A549 (cell line): ENCODE results near the gene UBXN2A. TPM values are rescaled to one million over a fixed set of nuclear protein-coding genes. Genes with fewer than 3 reads are reported as not detected.

Source experiments
- ATAC-seq, 2 experiments: fragments of 200-7000 bp in 1 of 2; fragments of >200 bp in 1 of 2; cut with Nextera tagmentation in 1 of 2; cut with Tn5 transposase in 1 of 2; 3 replicates each; pipeline versions ENCODE4 v1.8.0 to v1.9.1; 2018 to 2020; ENCODE audit warnings: mild to moderate bottlenecking in 1 of 2, moderate library complexity in 1 of 2
- CTCF ChIA-PET: fragments of 300-600 bp; sonication (Branson Sonifier 250); formaldehyde crosslinking; extraction: SDS; loops from one replicate; lab custom pipeline; 2021; ENCODE audit warnings: antibody characterized with exemption, inconsistent platforms; lab: Yijun Ruan, JAX
- POLR2A ChIA-PET: fragments of 350-600 bp; formaldehyde crosslinking; extraction: SDS; loops from one replicate; lab custom pipeline; 2021; ENCODE audit warnings: antibody characterized with exemption, inconsistent platforms; lab: Yijun Ruan, JAX
- DNase-seq, 2 experiments: peaks; one replicate each; pipeline versions ENCODE4 v3.0.0 to v3.0.0-alpha.2; 2011 to 2016; ENCODE audit warnings: low read depth in 1 of 2, low spot score in 1 of 2
- FAIRE-seq: peaks from 2 replicates; lab custom pipeline; 2011; peaks lifted over from hg19 to GRCh38; lab: Jason Lieb, UNC
- H3K27ac ChIP-seq, 2 experiments: fragments of >200 bp; sonication (Bioruptor Twin); formaldehyde crosslinking; 3 replicates each; pipeline ENCODE4 v1.5.1; 2016 to 2017
- H3K4me1 ChIP-seq: fragments of >200 bp; sonication (Bioruptor Twin); formaldehyde crosslinking; 3 replicates; pipeline ENCODE4 v1.6.1; 2016
- H3K4me2 ChIP-seq: fragments of >200 bp; sonication (Bioruptor Twin); formaldehyde crosslinking; 3 replicates; pipeline ENCODE4 v1.6.1; 2016
- H3K4me3 ChIP-seq: fragments of >200 bp; sonication (Bioruptor Twin); formaldehyde crosslinking; 3 replicates; pipeline ENCODE4 v1.5.1; 2016
- H3K9me3 ChIP-seq: fragments of >200 bp; sonication (Bioruptor Twin); formaldehyde crosslinking; 3 replicates; pipeline ENCODE4 v1.6.1; 2016
- BHLHE40 ChIP-seq: IDR thresholded peaks from 2 replicates; pipeline ENCODE4 v1.6.1; 2012; ENCODE audit warnings: low read depth, low read length, inconsistent platforms
- CBX2 ChIP-seq: fragments of 200-600 bp; sonication (generic); IDR thresholded peaks from 2 replicates; pipeline ENCODE4 v1.6.1; 2016; ENCODE audit warnings: low read depth, mild to moderate bottlenecking, borderline replicate concordance
- ESRRA ChIP-seq: fragments of 150-350 bp; IDR thresholded peaks from 2 replicates; pipeline ENCODE4 v1.6.1; 2014; ENCODE audit warnings: mild to moderate bottlenecking, low read length, borderline replicate concordance
- FOSB ChIP-seq: fragments of 250-450 bp; sonication (Bioruptor Pico); IDR thresholded peaks from 2 replicates; pipeline ENCODE4 v1.5.0; 2020; ENCODE audit warnings: mild to moderate bottlenecking, moderate library complexity
- HDAC2 ChIP-seq: fragments of 200-600 bp; sonication (generic); IDR thresholded peaks from 2 replicates; pipeline ENCODE4 v1.6.1; 2016
- HOXB5 ChIP-seq: fragments of 250-450 bp; sonication (Bioruptor Pico); IDR thresholded peaks from 2 replicates; pipeline ENCODE4 v1.5.0; 2020; ENCODE audit warnings: mild to moderate bottlenecking, moderate library complexity
- JUN ChIP-seq, 2 experiments: fragments of >200 bp; sonication (Bioruptor Twin); formaldehyde crosslinking; IDR thresholded peaks; 2 replicates in 1 of 2; 3 replicates in 1 of 2; pipeline ENCODE4 v1.6.1; 2016 to 2017
- KDM5A ChIP-seq: fragments of 200-600 bp; sonication (generic); IDR thresholded peaks from 2 replicates; pipeline ENCODE4 v1.6.1; 2016; ENCODE audit warnings: antibody characterized with exemption, mild to moderate bottlenecking
- MAZ ChIP-seq: fragments of 150-350 bp; IDR thresholded peaks from 2 replicates; pipeline ENCODE4 v1.6.1; 2014; ENCODE audit warnings: antibody characterized with exemption, low read depth, low read length, borderline replicate concordance
- NR3C1 ChIP-seq: fragments of >200 bp; sonication (Bioruptor Twin); formaldehyde crosslinking; IDR thresholded peaks from 3 replicates; pipeline ENCODE4 v1.6.1; 2017
- POLR2AphosphoS2 ChIP-seq: conservative IDR thresholded peaks from 2 replicates; pipeline ENCODE4 v1.6.1; 2012; ENCODE audit warnings: low read length, improper control_type of control experiment, inconsistent platforms
- RNF2 ChIP-seq: fragments of 200-600 bp; sonication (generic); IDR thresholded peaks from 2 replicates; pipeline ENCODE4 v1.6.1; 2016; ENCODE audit warnings: low read depth, mild to moderate bottlenecking, antibody characterized with exemption, moderate library complexity, borderline replicate concordance
- SMC3 ChIP-seq: fragments of >200 bp; sonication (Bioruptor Twin); formaldehyde crosslinking; IDR thresholded peaks from 3 replicates; pipeline ENCODE4 v1.6.1; 2018; ENCODE audit warnings: inconsistent platforms
- TP53 ChIP-seq: fragments of 250-450 bp; sonication (Bioruptor Pico); IDR thresholded peaks from 2 replicates; pipeline ENCODE4 v1.5.0; 2021; ENCODE audit warnings: mild to moderate bottlenecking, moderate library complexity
- ZC3H11A ChIP-seq: fragments of 450-650 bp; IDR thresholded peaks from 2 replicates; pipeline ENCODE4 v1.6.1; 2014; ENCODE audit warnings: antibody characterized with exemption, mild to moderate bottlenecking
- ZFP36 ChIP-seq: fragments of 450-650 bp; IDR thresholded peaks from 2 replicates; pipeline ENCODE4 v1.6.1; 2014; ENCODE audit warnings: borderline replicate concordance; ENCODE audit not compliant: partially characterized antibody
- ZNF302 ChIP-seq: fragments of 250-450 bp; sonication (Bioruptor Pico); IDR thresholded peaks from 2 replicates; pipeline ENCODE4 v1.9.0; 2021; ENCODE audit warnings: inconsistent platforms, mild to moderate bottlenecking, moderate library complexity
- WGBS: methylation state at CpG from one replicate; pipeline ENCODE4 v1.1.6; 2017; ENCODE audit errors: missing lambda C conversion rate; 5-methylcytosine and 5-hydroxymethylcytosine counted together
- polyA plus RNA-seq, 4 experiments: library from polyadenylated mRNA; depleted of rRNA in 3 of 4; stranded (reverse); fragments of >200 nt; fragmentation: RNase III in 1 of 4; extraction: RNeasy Plus Mini Kit Qiagen cat#74134 plus additional on column Dnase treatment in 1 of 4; gene quantifications; 2 replicates in 3 of 4; 3 replicates in 1 of 4; pipeline ENCODE4 v1.2.3, GENCODE V29; 2011 to 2017
- TF ChIP-seq, protein P1 (sequence below): IDR thresholded peaks from 2 replicates; pipeline ENCODE4 v1.6.1; 2012; ENCODE audit warnings: low read depth, borderline replicate concordance
- TF ChIP-seq, protein P2 (sequence below): IDR thresholded peaks from 2 replicates; pipeline ENCODE4 v1.6.1; 2012
- TF ChIP-seq, protein P3 (sequence below): fragments of 200-600 bp; sonication (generic); IDR thresholded peaks from 2 replicates; pipeline ENCODE4 v1.6.1; 2016; ENCODE audit warnings: antibody characterized with exemption, mild to moderate bottlenecking, moderate library complexity
- TF ChIP-seq, protein P4 (sequence below): fragments of 250-450 bp; sonication (Bioruptor Pico); IDR thresholded peaks from 2 replicates; pipeline ENCODE4 v1.5.0; 2021; ENCODE audit warnings: mild to moderate bottlenecking, moderate library complexity, borderline replicate concordance
- TF ChIP-seq, protein P5 (sequence below): fragments of 150-350 bp; IDR thresholded peaks from 2 replicates; pipeline ENCODE4 v1.6.1; 2014; ENCODE audit warnings: low read depth, mild to moderate bottlenecking, low read length

The UBXN2A gene
- polyA plus RNA-seq, 2 of the 4 experiments (the other 2 are of a cell fraction): 13.7 to 25.4 TPM

DNA sequence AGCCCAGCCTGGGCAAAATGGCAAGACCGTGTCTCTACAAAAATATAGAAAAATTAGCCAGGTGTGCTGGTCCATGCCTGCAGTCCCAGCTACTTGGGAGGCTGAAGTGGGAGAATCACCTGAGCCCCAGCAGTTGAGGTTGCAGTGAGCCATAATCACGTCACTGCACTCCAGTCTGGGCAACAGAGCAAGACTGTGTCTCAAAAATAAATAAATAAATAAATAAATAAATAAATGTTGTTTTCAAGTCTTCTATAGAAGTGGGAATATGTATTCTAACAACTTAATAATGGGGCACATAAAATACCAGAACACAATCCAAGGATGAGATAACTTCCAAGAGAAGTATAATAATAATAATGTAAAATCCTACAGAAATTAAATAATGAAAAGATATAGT lies 37.2 kb upstream of the UBXN2A start:
- ChIA-PET POLR2A (no interaction called here), CTCF (interaction anchor here (0.8 to 2.5 kb wide), 3 partner anchors 7 to 394 kb away, joined by 3 to 8 read pairs (median 5); partner anchors contain the start of gene ATAD2B)
- H3K9me3 ChIP-seq: no peaks in the 10 kb centered on the region
- no peak for DNase-seq
- peak; percentile 75 for TF ChIP-seq ZC3H11A
- TF ChIP-seq FOSB (CRISPR knock-in tag): no peak
- TF ChIP-seq, protein P1, sequence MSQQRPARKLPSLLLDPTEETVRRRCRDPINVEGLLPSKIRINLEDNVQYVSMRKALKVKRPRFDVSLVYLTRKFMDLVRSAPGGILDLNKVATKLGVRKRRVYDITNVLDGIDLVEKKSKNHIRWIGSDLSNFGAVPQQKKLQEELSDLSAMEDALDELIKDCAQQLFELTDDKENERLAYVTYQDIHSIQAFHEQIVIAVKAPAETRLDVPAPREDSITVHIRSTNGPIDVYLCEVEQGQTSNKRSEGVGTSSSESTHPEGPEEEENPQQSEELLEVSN: no peak
- no peak for TF ChIP-seq NR3C1
- peak overlapping the region in 1 of 2 experiments; percentile 38; a peak in 1 of 6 replicates for H3K27ac ChIP-seq
- H3K4me2 ChIP-seq: peak overlapping the region; percentile 87; the same call in 1 of the 3 replicates
- WGBS: 94% methylated on average over 2 of the region's 2 CpGs
- FAIRE-seq: no peak
- ATAC-seq: no peak
- no peak overlapping the region for H3K4me3 ChIP-seq
- H3K4me1 ChIP-seq: peaks cover 47% of the 10 kb centered on the region

DNA sequence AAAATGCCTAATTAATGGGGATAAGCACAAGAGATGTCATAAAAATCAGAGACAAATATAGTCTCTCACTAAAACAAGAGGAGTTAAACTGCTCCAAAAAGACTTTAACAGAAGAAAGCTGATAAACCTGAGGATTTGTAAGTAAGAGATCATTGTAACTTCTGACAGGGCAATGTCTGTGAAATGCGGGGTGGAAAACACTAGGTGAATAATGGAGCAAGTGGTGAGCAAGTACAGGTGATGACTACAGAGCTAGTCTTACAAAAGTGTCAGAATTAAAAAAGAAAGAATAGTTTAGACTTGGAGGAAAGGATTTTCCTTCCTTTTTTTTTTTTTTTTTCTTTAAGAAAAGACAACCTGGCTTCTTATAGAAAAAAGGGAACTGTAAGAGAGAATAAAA lies 36.0 kb upstream of the UBXN2A start:
- Histone ChIP-seq H3K4me3 (no peak overlapping the region), H3K9me3 (no peaks in the 10 kb centered on the region), H3K4me2 (no peak overlapping the region; the same call in 2 of the 3 replicates), H3K27ac (no peak overlapping the region), H3K4me1 (peaks cover 47% of the 10 kb centered on the region)
- TF ChIP-seq KDM5A: no peak
- TF ChIP-seq, protein P2, sequence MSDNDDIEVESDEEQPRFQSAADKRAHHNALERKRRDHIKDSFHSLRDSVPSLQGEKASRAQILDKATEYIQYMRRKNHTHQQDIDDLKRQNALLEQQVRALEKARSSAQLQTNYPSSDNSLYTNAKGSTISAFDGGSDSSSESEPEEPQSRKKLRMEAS: no peak
- no peak for TF ChIP-seq HOXB5
- no peak for TF ChIP-seq JUN (IDR thresholded peaks at IDR 0.05)
- no peak for TF ChIP-seq POLR2AphosphoS2
- TF ChIP-seq SMC3: no peak
- TF ChIP-seq RNF2: no peak
- TF ChIP-seq, protein P3, sequence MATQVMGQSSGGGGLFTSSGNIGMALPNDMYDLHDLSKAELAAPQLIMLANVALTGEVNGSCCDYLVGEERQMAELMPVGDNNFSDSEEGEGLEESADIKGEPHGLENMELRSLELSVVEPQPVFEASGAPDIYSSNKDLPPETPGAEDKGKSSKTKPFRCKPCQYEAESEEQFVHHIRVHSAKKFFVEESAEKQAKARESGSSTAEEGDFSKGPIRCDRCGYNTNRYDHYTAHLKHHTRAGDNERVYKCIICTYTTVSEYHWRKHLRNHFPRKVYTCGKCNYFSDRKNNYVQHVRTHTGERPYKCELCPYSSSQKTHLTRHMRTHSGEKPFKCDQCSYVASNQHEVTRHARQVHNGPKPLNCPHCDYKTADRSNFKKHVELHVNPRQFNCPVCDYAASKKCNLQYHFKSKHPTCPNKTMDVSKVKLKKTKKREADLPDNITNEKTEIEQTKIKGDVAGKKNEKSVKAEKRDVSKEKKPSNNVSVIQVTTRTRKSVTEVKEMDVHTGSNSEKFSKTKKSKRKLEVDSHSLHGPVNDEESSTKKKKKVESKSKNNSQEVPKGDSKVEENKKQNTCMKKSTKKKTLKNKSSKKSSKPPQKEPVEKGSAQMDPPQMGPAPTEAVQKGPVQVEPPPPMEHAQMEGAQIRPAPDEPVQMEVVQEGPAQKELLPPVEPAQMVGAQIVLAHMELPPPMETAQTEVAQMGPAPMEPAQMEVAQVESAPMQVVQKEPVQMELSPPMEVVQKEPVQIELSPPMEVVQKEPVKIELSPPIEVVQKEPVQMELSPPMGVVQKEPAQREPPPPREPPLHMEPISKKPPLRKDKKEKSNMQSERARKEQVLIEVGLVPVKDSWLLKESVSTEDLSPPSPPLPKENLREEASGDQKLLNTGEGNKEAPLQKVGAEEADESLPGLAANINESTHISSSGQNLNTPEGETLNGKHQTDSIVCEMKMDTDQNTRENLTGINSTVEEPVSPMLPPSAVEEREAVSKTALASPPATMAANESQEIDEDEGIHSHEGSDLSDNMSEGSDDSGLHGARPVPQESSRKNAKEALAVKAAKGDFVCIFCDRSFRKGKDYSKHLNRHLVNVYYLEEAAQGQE: no peak
- TF ChIP-seq, protein P4, sequence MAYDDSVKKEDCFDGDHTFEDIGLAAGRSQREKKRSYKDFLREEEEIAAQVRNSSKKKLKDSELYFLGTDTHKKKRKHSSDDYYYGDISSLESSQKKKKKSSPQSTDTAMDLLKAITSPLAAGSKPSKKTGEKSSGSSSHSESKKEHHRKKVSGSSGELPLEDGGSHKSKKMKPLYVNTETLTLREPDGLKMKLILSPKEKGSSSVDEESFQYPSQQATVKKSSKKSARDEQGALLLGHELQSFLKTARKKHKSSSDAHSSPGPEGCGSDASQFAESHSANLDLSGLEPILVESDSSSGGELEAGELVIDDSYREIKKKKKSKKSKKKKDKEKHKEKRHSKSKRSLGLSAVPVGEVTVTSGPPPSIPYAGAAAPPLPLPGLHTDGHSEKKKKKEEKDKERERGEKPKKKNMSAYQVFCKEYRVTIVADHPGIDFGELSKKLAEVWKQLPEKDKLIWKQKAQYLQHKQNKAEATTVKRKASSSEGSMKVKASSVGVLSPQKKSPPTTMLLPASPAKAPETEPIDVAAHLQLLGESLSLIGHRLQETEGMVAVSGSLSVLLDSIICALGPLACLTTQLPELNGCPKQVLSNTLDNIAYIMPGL (CRISPR knock-in tag): no peak
- TF ChIP-seq ESRRA: no peak
- ChIA-PET POLR2A (no interaction called here), CTCF (interaction anchor here (1.4 to 3.6 kb wide), 2 partner anchors 21 to 23 kb away, joined by 5 to 17 read pairs; partner anchors contain the start of gene ATAD2B)
- DNase-seq: no peak
- FAIRE-seq: no peak
- WGBS: 92% methylated on average over 1 of the region's 1 CpG
- no peak for ATAC-seq

DNA sequence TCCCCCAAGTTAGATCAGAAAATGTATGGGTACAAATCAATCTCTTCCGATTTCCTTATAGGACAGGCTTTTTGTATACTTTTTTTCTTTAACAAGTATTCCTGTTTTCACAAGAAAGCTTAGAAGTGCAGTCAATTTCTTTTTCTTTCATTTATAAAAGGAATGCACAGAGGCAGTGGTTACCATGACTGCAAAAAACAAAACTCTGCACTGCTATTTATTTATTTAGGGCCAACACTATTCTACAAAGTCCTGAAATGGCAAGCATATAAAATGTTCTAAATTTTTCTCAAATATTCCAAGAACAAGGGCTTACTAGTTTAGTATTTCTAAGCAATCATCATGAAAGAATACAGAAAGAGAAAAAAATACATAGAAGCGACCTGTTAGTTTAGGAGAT lies 35.6 kb upstream of the UBXN2A start:
- Histone ChIP-seq H3K27ac (no peak overlapping the region), H3K4me3 (no peak overlapping the region), H3K9me3 (no peaks in the 10 kb centered on the region), H3K4me1 (peaks cover 47% of the 10 kb centered on the region), H3K4me2 (peak overlapping the region; percentile 9; the same call in 2 of the 3 replicates)
- ATAC-seq: no peak
- ChIA-PET POLR2A (no interaction called here), CTCF (interaction anchor here (1.0 to 3.6 kb wide), 3 partner anchors 20 to 180 kb away, joined by 4 to 17 read pairs (median 5); partner anchors contain the start of genes ATAD2B and TP53I3)
- no peak for DNase-seq
- no peak for FAIRE-seq
- 85% methylated on average over 2 of the region's 2 CpGs for WGBS
- TF ChIP-seq ESRRA (no peak), HDAC2 (no peak), TP53 (CRISPR knock-in tag) (no peak), RNF2 (no peak), CBX2 (no peak), SMC3 (no peak), ZFP36 (no peak), ZNF302 (CRISPR knock-in tag) (no peak), BHLHE40 (no peak), MAZ (no peak), JUN (IDR thresholded peaks at IDR 0.05) (no peak)
- TF ChIP-seq, protein P5, sequence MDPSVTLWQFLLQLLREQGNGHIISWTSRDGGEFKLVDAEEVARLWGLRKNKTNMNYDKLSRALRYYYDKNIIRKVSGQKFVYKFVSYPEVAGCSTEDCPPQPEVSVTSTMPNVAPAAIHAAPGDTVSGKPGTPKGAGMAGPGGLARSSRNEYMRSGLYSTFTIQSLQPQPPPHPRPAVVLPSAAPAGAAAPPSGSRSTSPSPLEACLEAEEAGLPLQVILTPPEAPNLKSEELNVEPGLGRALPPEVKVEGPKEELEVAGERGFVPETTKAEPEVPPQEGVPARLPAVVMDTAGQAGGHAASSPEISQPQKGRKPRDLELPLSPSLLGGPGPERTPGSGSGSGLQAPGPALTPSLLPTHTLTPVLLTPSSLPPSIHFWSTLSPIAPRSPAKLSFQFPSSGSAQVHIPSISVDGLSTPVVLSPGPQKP: no peak
- TF ChIP-seq, protein P1: no peak
- TF ChIP-seq, protein P4 (CRISPR knock-in tag): no peak
